Measurements from ENCODE around the gene SMOC2. TPM values are rescaled to one million over a fixed set of nuclear protein-coding genes. Genes with fewer than 3 reads are reported as not detected.

SMOC2 gene
- polyA plus RNA-seq, 2 of the 4 experiments (the other 2 are of a cell fraction), result not detected

DNA sequence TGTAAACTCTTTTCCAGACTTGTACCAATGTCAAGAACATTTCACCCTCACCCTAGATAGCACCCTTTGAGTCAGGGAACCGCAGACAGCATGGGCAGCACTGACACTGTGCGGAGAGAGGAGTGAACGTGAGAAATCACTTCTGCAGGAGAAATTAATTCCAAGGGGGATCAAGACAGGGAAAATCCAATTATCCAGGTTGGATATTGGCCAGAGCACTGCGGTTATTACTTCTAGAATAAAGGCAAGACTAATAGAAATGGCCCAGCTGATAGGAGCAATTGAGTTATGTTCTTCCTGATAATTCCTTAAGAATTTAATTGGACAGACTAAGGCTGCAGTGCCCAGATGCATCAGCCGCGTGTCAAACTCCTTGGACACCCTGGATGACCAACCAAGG is 179.6 kb downstream of the SMOC2 start:
- no peak for DNase-seq (ENCODE audit: low read depth in 1 of 2, low spot score in 1 of 2)
- Histone ChIP-seq H3K4me1 (no peaks in the 10 kb centered on the region), H3K4me2 (no peak overlapping the region), H3K27ac (no peak overlapping the region), H3K9me3 (no peaks in the 10 kb centered on the region), H3K4me3 (no peak overlapping the region)
- CTCF ChIA-PET, result no interaction called here
- TF ChIP-seq HES2 (IDR thresholded peaks at IDR 0.05), result no peak
- 15% methylated on average over 6 of the region's 6 CpGs for WGBS (ENCODE audit: missing lambda C conversion rate)
- ATAC-seq, result no peak
- FAIRE-seq, result no peak
- POLR2A ChIA-PET, result no interaction called here

DNA sequence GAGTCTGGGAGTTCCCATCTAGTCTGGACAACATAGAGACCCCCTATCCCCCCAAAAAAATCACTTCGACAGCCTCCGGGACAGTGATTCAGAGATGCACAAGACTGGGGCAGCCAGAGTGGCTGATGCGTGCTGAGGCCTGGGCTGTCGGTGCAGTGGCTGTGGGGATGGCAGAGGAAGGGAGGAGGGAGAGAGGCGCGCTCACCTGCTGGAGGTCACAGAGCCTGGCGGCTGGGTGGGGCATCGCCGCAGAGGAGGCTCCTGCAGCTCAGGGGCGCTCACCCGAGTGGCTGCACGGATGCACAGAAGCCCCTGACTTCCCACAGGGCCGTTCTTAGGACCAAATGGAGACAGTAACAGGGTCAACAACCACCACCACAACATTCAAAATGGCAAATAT is 182.8 kb downstream of the SMOC2 start:
- POLR2A ChIA-PET, result no interaction called here
- ATAC-seq (no peak), FAIRE-seq (no peak), DNase-seq (ENCODE audit: low read depth in 1 of 2, low spot score in 1 of 2) (no peak)
- TF ChIP-seq SREBF2 (IDR thresholded peaks at IDR 0.05) (no peak), RAD21 (conservative IDR thresholded peaks at IDR 0.05 in 1 of 2, IDR thresholded peaks at IDR 0.05 in 1 of 2) (no peak), HDAC2 (IDR thresholded peaks at IDR 0.05) (no peak), HES2 (IDR thresholded peaks at IDR 0.05) (no peak), PHF8 (IDR thresholded peaks at IDR 0.05; ENCODE audit: borderline replicate concordance, low read depth) (no peak), CTCF (IDR thresholded peaks at IDR 0.05) (no peak), E2F6 (IDR thresholded peaks at IDR 0.05; ENCODE audit: borderline replicate concordance, low read depth) (no peak)
- CTCF ChIA-PET, result no interaction called here
- H3K4me2 ChIP-seq, result no peak overlapping the region
- WGBS (ENCODE audit: missing lambda C conversion rate), result 71% methylated on average over 10 of the region's 13 CpGs
- no peak overlapping the region for H3K4me3 ChIP-seq
- H3K27ac ChIP-seq, result no peak overlapping the region
- H3K4me1 ChIP-seq, result no peaks in the 10 kb centered on the region
- no peaks in the 10 kb centered on the region for H3K9me3 ChIP-seq

DNA sequence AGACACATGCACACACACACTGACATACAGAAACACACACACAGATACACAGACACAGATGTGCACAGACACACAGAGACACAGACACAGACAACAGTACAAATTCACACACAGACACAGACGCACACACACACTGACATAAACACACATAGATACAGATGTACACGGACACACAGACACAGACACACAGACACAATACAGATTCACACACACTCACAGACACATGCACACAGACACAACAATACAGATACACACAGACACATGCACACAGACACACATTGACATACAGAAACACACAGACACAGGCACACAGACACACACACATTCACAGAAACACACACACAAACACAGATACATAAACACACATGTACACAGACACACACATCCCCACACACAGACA is 183.6 kb downstream of the SMOC2 start:
- no peak for TF ChIP-seq HES2 (IDR thresholded peaks at IDR 0.05)
- TF ChIP-seq RNF2 (IDR thresholded peaks at IDR 0.05; ENCODE audit: borderline replicate concordance, low read depth), result no peak
- no peak for TF ChIP-seq SMC3 (IDR thresholded peaks at IDR 0.05)
- TF ChIP-seq HOXA7 (CRISPR knock-in tag; IDR thresholded peaks at IDR 0.05), result no peak
- H3K4me3 ChIP-seq, result no peak overlapping the region
- H3K4me1 ChIP-seq, result no peaks in the 10 kb centered on the region
- DNase-seq (ENCODE audit: low read depth in 1 of 2, low spot score in 1 of 2) (no peak), FAIRE-seq (no peak), ATAC-seq (no peak)
- H3K4me2 ChIP-seq, result no peak overlapping the region
- POLR2A ChIA-PET, result no interaction called here
- H3K27ac ChIP-seq, result no peak overlapping the region
- CTCF ChIA-PET, result no interaction called here
- WGBS (ENCODE audit: missing lambda C conversion rate), result 69% methylated on average over 2 of the region's 2 CpGs
- no peaks in the 10 kb centered on the region for H3K9me3 ChIP-seq

- ChIA-PET POLR2A (no interaction called here), CTCF (no interaction called here)
- no peak for FAIRE-seq
- Histone ChIP-seq H3K27ac (no peak overlapping the region), H3K4me2 (no peak overlapping the region), H3K4me1 (no peaks in the 10 kb centered on the region), H3K9me3 (no peaks in the 10 kb centered on the region), H3K4me3 (no peak overlapping the region)
- no peak for ATAC-seq
- DNase-seq (ENCODE audit: low read depth in 1 of 2, low spot score in 1 of 2), result no peak
- TF ChIP-seq CBX8 (IDR thresholded peaks at IDR 0.05) (no peak), ELK1 (IDR thresholded peaks at IDR 0.05; ENCODE audit: low read depth, low read length) (no peak), ZC3H11A (IDR thresholded peaks at IDR 0.05) (no peak), CTCF (IDR thresholded peaks at IDR 0.05) (no peak), HES2 (IDR thresholded peaks at IDR 0.05) (no peak), POLR2AphosphoS2 (conservative IDR thresholded peaks at IDR 0.05; ENCODE audit: low read length) (no peak), ZSCAN20 (CRISPR knock-in tag; IDR thresholded peaks at IDR 0.05) (no peak)
- no CpG with 5 or more reads among the region's 15 CpGs for WGBS (ENCODE audit: missing lambda C conversion rate)
These were observed 184.0 kb downstream of the SMOC2 start for GRCh38 chr6:168624948-168625347.

Data from A549 (cell line).